HG02642 (cell line): ENCODE data around the gene LAMA2.

Experiments used
- ATAC-seq: cut with Tn5 transposase; IDR thresholded peaks from one replicate; pipeline ENCODE4 v1.9.1; 2021; ENCODE audit warnings: mild to moderate bottlenecking; ENCODE audit not compliant: unreplicated experiment, poor library complexity

The LAMA2 gene

GRCh38 chr6:129195643-129196042 lies 312.7 kb downstream of the LAMA2 start:
- no peak for ATAC-seq

- ATAC-seq: no peak
These were observed 314.2 kb downstream of the LAMA2 start for GRCh38 chr6:129197154-129197553.

- no peak for ATAC-seq
These were observed 317.2 kb downstream of the LAMA2 start for GRCh38 chr6:129200151-129200550.

GRCh38 chr6:129203190-129203900 lies 320.4 kb downstream of the LAMA2 start:
- no peak for ATAC-seq

- no peak for ATAC-seq
These were observed 323.9 kb downstream of the LAMA2 start for GRCh38 chr6:129206821-129207220.

- no peak for ATAC-seq
These were observed 324.9 kb downstream of the LAMA2 start for GRCh38 chr6:129207832-129208231.

- no peak for ATAC-seq
These were observed 325.6 kb downstream of the LAMA2 start for GRCh38 chr6:129208415-129209034.

- ATAC-seq: no peak
These were observed 326.4 kb downstream of the LAMA2 start for GRCh38 chr6:129209355-129209754.

GRCh38 chr6:129210684-129211083 lies 327.7 kb downstream of the LAMA2 start:
- no peak for ATAC-seq

GRCh38 chr6:129211626-129212025 lies 328.7 kb downstream of the LAMA2 start:
- no peak for ATAC-seq

GRCh38 chr6:129212081-129212480 lies 329.1 kb downstream of the LAMA2 start:
- no peak for ATAC-seq

- no peak for ATAC-seq
These were observed 332.3 kb downstream of the LAMA2 start for GRCh38 chr6:129215246-129215645.

GRCh38 chr6:129215916-129216520 lies 333.1 kb downstream of the LAMA2 start:
- ATAC-seq: no peak

GRCh38 chr6:129217701-129218100 lies 334.8 kb downstream of the LAMA2 start:
- no peak for ATAC-seq

GRCh38 chr6:129233458-129234134 lies 350.7 kb downstream of the LAMA2 start:
- ATAC-seq: no peak

GRCh38 chr6:129235167-129236000 lies 352.4 kb downstream of the LAMA2 start:
- ATAC-seq: no peak

- peak; percentile 73 for ATAC-seq
These were observed 353.1 kb downstream of the LAMA2 start for GRCh38 chr6:129236001-129236517.

- ATAC-seq: no peak
These were observed 356.1 kb downstream of the LAMA2 start for GRCh38 chr6:129238991-129239390.

- no peak for ATAC-seq
These were observed 357.0 kb downstream of the LAMA2 start for GRCh38 chr6:129239825-129240491.

GRCh38 chr6:129240492-129240853 lies 357.5 kb downstream of the LAMA2 start:
- ATAC-seq: no peak
